OCI-LY3 (cell line): ENCODE results near the gene IL18RAP.

Source experiments
- EZH2phosphoT487 ChIP-seq: fragments of 200-600 bp; shearing (Covaris generic); IDR thresholded peaks from 2 replicates; pipeline ENCODE4 v1.6.1; 2018; ENCODE audit warnings: antibody characterized with exemption, mixed run types, low read depth
- TF ChIP-seq, protein P1 (sequence below): fragments of 200-600, 300-600 bp; sonication (generic); IDR thresholded peaks from 2 replicates; pipeline ENCODE4 v1.5.1; 2014; ENCODE audit warnings: antibody characterized with exemption, low read length, low read depth

DNA sequence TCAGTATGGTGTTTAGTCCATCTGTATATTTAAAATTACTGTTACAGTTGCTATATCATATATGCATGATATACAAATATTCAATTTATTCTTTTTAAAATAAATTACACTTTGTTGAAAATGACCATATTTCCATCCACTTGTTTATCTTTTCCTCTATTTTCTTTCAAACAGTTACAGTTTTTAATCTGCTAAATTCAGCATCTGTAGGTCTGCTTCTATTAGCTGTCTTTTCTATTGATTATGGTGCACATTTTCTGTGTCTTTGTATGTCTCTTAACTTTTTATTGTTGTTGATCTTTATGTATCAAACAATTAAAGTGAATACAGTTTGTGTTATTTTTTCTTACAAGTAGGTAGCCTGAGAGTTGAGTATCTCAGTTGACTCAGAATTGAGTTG is 39.2 kb upstream of the IL18RAP start:
- TF ChIP-seq, protein P1, sequence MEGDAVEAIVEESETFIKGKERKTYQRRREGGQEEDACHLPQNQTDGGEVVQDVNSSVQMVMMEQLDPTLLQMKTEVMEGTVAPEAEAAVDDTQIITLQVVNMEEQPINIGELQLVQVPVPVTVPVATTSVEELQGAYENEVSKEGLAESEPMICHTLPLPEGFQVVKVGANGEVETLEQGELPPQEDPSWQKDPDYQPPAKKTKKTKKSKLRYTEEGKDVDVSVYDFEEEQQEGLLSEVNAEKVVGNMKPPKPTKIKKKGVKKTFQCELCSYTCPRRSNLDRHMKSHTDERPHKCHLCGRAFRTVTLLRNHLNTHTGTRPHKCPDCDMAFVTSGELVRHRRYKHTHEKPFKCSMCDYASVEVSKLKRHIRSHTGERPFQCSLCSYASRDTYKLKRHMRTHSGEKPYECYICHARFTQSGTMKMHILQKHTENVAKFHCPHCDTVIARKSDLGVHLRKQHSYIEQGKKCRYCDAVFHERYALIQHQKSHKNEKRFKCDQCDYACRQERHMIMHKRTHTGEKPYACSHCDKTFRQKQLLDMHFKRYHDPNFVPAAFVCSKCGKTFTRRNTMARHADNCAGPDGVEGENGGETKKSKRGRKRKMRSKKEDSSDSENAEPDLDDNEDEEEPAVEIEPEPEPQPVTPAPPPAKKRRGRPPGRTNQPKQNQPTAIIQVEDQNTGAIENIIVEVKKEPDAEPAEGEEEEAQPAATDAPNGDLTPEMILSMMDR = no peak
- TF ChIP-seq EZH2phosphoT487 = no peak
